ENCODE measurements around the gene C2. TPM values are rescaled to one million over a fixed set of nuclear protein-coding genes. Genes with fewer than 3 reads are reported as not detected.

The C2 gene
- polyA plus RNA-seq, 6 donors from 2014 or later = 0.31 TPM; not detected in 5

- Mint-ChIP-seq H3K36me3 (peaks cover 9 to 40% of the 10 kb centered on the region in 2 donors), H3K4me1 (peaks cover 29 to 44% (median 38%) of the 10 kb centered on the region in 3 donors), H3K27ac (peak within 1 kb of the TSS; percentile 97 to 98 (median 98)), H3K9me3 (no peaks in the 10 kb centered on the region), H3K27me3 (no peaks in the 10 kb centered on the region), H3K4me3 (peak within 1 kb of the TSS; percentile 94 to 98 (median 98))
- ATAC-seq (ENCODE audit: low read depth in 2 of 2) (peak; percentile 96 to 97), DNase-seq (peak; percentile 98)
Measured at GRCh38 chr6:31958741-31959739, 31.5 kb downstream of the C2 start, which contains the start of the genes NELFE and SKIC2. NELFE (minus strand) TSS chr6:31958971; CDS start chr6:31958446, 525 bp downstream. SKIC2 (plus strand) TSS chr6:31959175; CDS start chr6:31959193, 18 bp downstream.

GRCh38 chr6:31961616-31962015, 34.1 kb downstream of the C2 start:
- peaks cover 8 to 36% of the 10 kb centered on the region in 2 donors for H3K36me3 Mint-ChIP-seq
- peaks cover 29 to 44% (median 38%) of the 10 kb centered on the region in 3 donors for H3K4me1 Mint-ChIP-seq
- H3K9me3 Mint-ChIP-seq = no peaks in the 10 kb centered on the region
- H3K27me3 Mint-ChIP-seq = no peaks in the 10 kb centered on the region
- peak overlapping the region in 1 of 6 donors; percentile 47 for H3K27ac Mint-ChIP-seq
- DNase-seq (no peak), ATAC-seq (ENCODE audit: low read depth in 2 of 2) (no peak)
- peak overlapping the region in 4 of 8 donors; percentile 9 to 95 (median 78) for H3K4me3 Mint-ChIP-seq

- peaks cover 14 to 30% (median 27%) of the 10 kb centered on the region in 3 donors for H3K4me1 Mint-ChIP-seq
- no peaks in the 10 kb centered on the region for H3K9me3 Mint-ChIP-seq
- no peak for DNase-seq
- ATAC-seq (ENCODE audit: low read depth in 2 of 2) = no peak
- no peaks in the 10 kb centered on the region for H3K27me3 Mint-ChIP-seq
- peak overlapping the region in 2 of 6 donors; percentile 19 to 83 for H3K27ac Mint-ChIP-seq
- H3K4me3 Mint-ChIP-seq = no peak overlapping the region
- H3K36me3 Mint-ChIP-seq = peaks cover 8 to 50% of the 10 kb centered on the region in 2 donors
Measured at GRCh38 chr6:31963921-31964320, 36.4 kb downstream of the C2 start.

GRCh38 chr6:31965700-31966099, 38.2 kb downstream of the C2 start:
- no peak overlapping the region for H3K4me3 Mint-ChIP-seq
- H3K9me3 Mint-ChIP-seq = no peaks in the 10 kb centered on the region
- ATAC-seq (ENCODE audit: low read depth in 2 of 2) (no peak), DNase-seq (no peak)
- no peak overlapping the region for H3K27ac Mint-ChIP-seq
- peaks cover 21 to 26% (median 23%) of the 10 kb centered on the region in 3 donors for H3K4me1 Mint-ChIP-seq
- H3K27me3 Mint-ChIP-seq = no peaks in the 10 kb centered on the region
- peaks cover 8 to 55% of the 10 kb centered on the region in 2 donors for H3K36me3 Mint-ChIP-seq

GRCh38 chr6:31966506-31966905, 39.0 kb downstream of the C2 start:
- Mint-ChIP-seq H3K36me3 (peaks cover 8 to 47% of the 10 kb centered on the region in 2 donors), H3K9me3 (no peaks in the 10 kb centered on the region), H3K27me3 (no peaks in the 10 kb centered on the region), H3K4me3 (no peak overlapping the region), H3K27ac (peak overlapping the region in 1 of 6 donors; percentile 24), H3K4me1 (peaks cover 21 to 34% (median 24%) of the 10 kb centered on the region in 3 donors)
- ATAC-seq (ENCODE audit: low read depth in 2 of 2) = no peak
- DNase-seq = no peak

- Mint-ChIP-seq H3K4me3 (peak overlapping the region in 1 of 8 donors; percentile 56), H3K36me3 (peaks cover 8 to 39% of the 10 kb centered on the region in 2 donors), H3K9me3 (no peaks in the 10 kb centered on the region), H3K4me1 (peaks cover 21 to 36% (median 30%) of the 10 kb centered on the region in 3 donors), H3K27ac (peak overlapping the region in 4 of 6 donors; percentile 33 to 84 (median 57)), H3K27me3 (no peaks in the 10 kb centered on the region)
- no peak for ATAC-seq (ENCODE audit: low read depth in 2 of 2)
- DNase-seq = no peak
Measured at GRCh38 chr6:31966997-31967925, 39.7 kb downstream of the C2 start.

GRCh38 chr6:31967926-31968320, 40.4 kb downstream of the C2 start:
- no peak for ATAC-seq (ENCODE audit: low read depth in 2 of 2)

GRCh38 chr6:31968326-31968725, 40.8 kb downstream of the C2 start:
- Mint-ChIP-seq H3K4me3 (no peak overlapping the region), H3K27ac (peak overlapping the region in 3 of 6 donors; percentile 14 to 73 (median 49)), H3K36me3 (peaks cover 8 to 29% of the 10 kb centered on the region in 2 donors), H3K27me3 (no peaks in the 10 kb centered on the region), H3K4me1 (peaks cover 29 to 45% (median 39%) of the 10 kb centered on the region in 3 donors), H3K9me3 (no peaks in the 10 kb centered on the region)
- DNase-seq (no peak), ATAC-seq (ENCODE audit: low read depth in 2 of 2) (no peak)

More at GRCh38 chr6:31967926-31968320, 40.4 kb downstream of the C2 start:
- peak overlapping the region in 3 of 6 donors; percentile 14 to 84 (median 49) for H3K27ac Mint-ChIP-seq
- H3K9me3 Mint-ChIP-seq = no peaks in the 10 kb centered on the region
- H3K27me3 Mint-ChIP-seq = no peaks in the 10 kb centered on the region
- H3K4me1 Mint-ChIP-seq = peaks cover 26 to 41% (median 35%) of the 10 kb centered on the region in 3 donors
- peaks cover 8 to 33% of the 10 kb centered on the region in 2 donors for H3K36me3 Mint-ChIP-seq
- no peak for DNase-seq
- H3K4me3 Mint-ChIP-seq = peak overlapping the region in 1 of 8 donors; percentile 56

- DNase-seq = no peak
- peak overlapping the region in 5 of 8 donors; percentile 30 to 98 (median 75) for H3K4me3 Mint-ChIP-seq
- no peak for ATAC-seq (ENCODE audit: low read depth in 2 of 2)
- peaks cover 8 to 29% of the 10 kb centered on the region in 2 donors for H3K36me3 Mint-ChIP-seq
- H3K4me1 Mint-ChIP-seq = peaks cover 30 to 46% (median 45%) of the 10 kb centered on the region in 3 donors
- H3K9me3 Mint-ChIP-seq = no peaks in the 10 kb centered on the region
- no peaks in the 10 kb centered on the region for H3K27me3 Mint-ChIP-seq
- peak overlapping the region in 3 of 6 donors; percentile 87 to 100 (median 100) for H3K27ac Mint-ChIP-seq
Measured at GRCh38 chr6:31968791-31969711, 41.5 kb downstream of the C2 start.

- peaks cover 30 to 48% (median 46%) of the 10 kb centered on the region in 3 donors for H3K4me1 Mint-ChIP-seq
- no peaks in the 10 kb centered on the region for H3K27me3 Mint-ChIP-seq
- H3K36me3 Mint-ChIP-seq = peaks cover 7 to 27% of the 10 kb centered on the region in 2 donors
- ATAC-seq (ENCODE audit: low read depth in 2 of 2) = no peak
- H3K9me3 Mint-ChIP-seq = no peaks in the 10 kb centered on the region
- H3K27ac Mint-ChIP-seq = peak overlapping the region; percentile 89 to 100 (median 96)
- H3K4me3 Mint-ChIP-seq = peak overlapping the region; percentile 30 to 99 (median 74)
- no peak for DNase-seq
Measured at GRCh38 chr6:31969712-31970603, 42.4 kb downstream of the C2 start.

- ATAC-seq (ENCODE audit: low read depth in 2 of 2) = no peak
- Mint-ChIP-seq H3K4me1 (peaks cover 30 to 48% (median 46%) of the 10 kb centered on the region in 3 donors), H3K27ac (peak overlapping the region; percentile 100), H3K4me3 (peak overlapping the region; percentile 57 to 99 (median 96)), H3K9me3 (no peaks in the 10 kb centered on the region), H3K36me3 (peaks cover 0 to 22% of the 10 kb centered on the region in 2 donors), H3K27me3 (no peaks in the 10 kb centered on the region)
- no peak for DNase-seq
Measured at GRCh38 chr6:31970604-31971271, 43.2 kb downstream of the C2 start.

All from naive B cell (primary cell).